NCI-H345 treated with DMSO at 0.1 percent for 48 hours (cell line): ENCODE results near the gene TFEC.
"Not testable (repeated sequence)": the region's sequence is repeated elsewhere in the genome, so short reads cannot be mapped to it uniquely, and the experiment has no call there.

Experiments used
- DNase-seq: peaks from one replicate; lab custom pipeline; 2025; ENCODE audit not compliant: unreplicated experiment; lab: John Stamatoyannopoulos, UW

Gene TFEC

GRCh38 chr7:115932880-115933279 is 97.7 kb downstream of the TFEC start:
- DNase-seq = no peak

GRCh38 chr7:115930184-115930583 is 100.4 kb downstream of the TFEC start:
- DNase-seq = not testable (repeated sequence)

- not testable (repeated sequence) for DNase-seq
These were observed 100.8 kb downstream of the TFEC start for GRCh38 chr7:115929736-115930135.

GRCh38 chr7:115924411-115924810 is 106.2 kb downstream of the TFEC start:
- DNase-seq = no peak

- no peak for DNase-seq
These were observed 110.2 kb downstream of the TFEC start for GRCh38 chr7:115920367-115920766.

GRCh38 chr7:115914951-115915350 is 115.6 kb downstream of the TFEC start:
- DNase-seq = no peak

- no peak for DNase-seq
These were observed 119.1 kb downstream of the TFEC start for GRCh38 chr7:115911465-115911864.

GRCh38 chr7:115910541-115911164 is 119.9 kb downstream of the TFEC start:
- DNase-seq = peak; percentile 46

- no peak for DNase-seq
These were observed 123.8 kb downstream of the TFEC start for GRCh38 chr7:115906731-115907130.

- DNase-seq = no peak
These were observed 140.9 kb downstream of the TFEC start for GRCh38 chr7:115889669-115889984.

- no peak for DNase-seq
These were observed 141.4 kb downstream of the TFEC start for GRCh38 chr7:115888981-115889668.

GRCh38 chr7:115885550-115885949 is 145.0 kb downstream of the TFEC start:
- no peak for DNase-seq
